ENCODE measurements around the gene TSGA10IP. TPM values are rescaled to one million over a fixed set of nuclear protein-coding genes. Genes with fewer than 3 reads are reported as not detected.

The TSGA10IP gene
- total RNA-seq, 1 donor from 2014 or later = not detected

- no peak overlapping the region for H3K27ac Mint-ChIP-seq (ENCODE audit: unreplicated experiment)
- Histone ChIP-seq H2AFZ (ENCODE audit: low read depth, low read length) (no peak overlapping the region), H3K4me2 (ENCODE audit: low read length) (no peak overlapping the region), H3K4me3 (ENCODE audit: insufficient read depth, low read depth, low read length) (no peak overlapping the region), H3K9me3 (ENCODE audit: insufficient read depth, low read depth, low read length) (no peaks in the 10 kb centered on the region), H3K27me3 (ENCODE audit: insufficient read depth, low read length) (no peaks in the 10 kb centered on the region), H3K27ac (ENCODE audit: low read depth, low read length) (no peak overlapping the region), H3K79me2 (ENCODE audit: insufficient read depth, low read length) (no peaks in the 10 kb centered on the region), H3K36me3 (ENCODE audit: insufficient read depth, low read length) (peaks cover 26% of the 10 kb centered on the region), H3K4me1 (ENCODE audit: insufficient read depth, low read length) (no peaks in the 10 kb centered on the region), H4K20me1 (ENCODE audit: insufficient read depth, low read length) (peaks cover 26% of the 10 kb centered on the region), H3K9ac (ENCODE audit: low read length) (no peak overlapping the region)
- TF ChIP-seq EZH2 (IDR thresholded peaks at IDR 0.05; ENCODE audit: insufficient read depth, low read length) (no peak), CTCF (IDR thresholded peaks at IDR 0.05; ENCODE audit: insufficient read depth, low read depth, low read length) (no peak)
- no peak for DNase-seq (ENCODE audit: low read depth)
- H3K4me3 Mint-ChIP-seq (ENCODE audit: unreplicated experiment) = no peak overlapping the region
- H3K27me3 Mint-ChIP-seq (ENCODE audit: low read depth, unreplicated experiment) = no peaks in the 10 kb centered on the region
- H3K36me3 Mint-ChIP-seq (ENCODE audit: low read depth, unreplicated experiment) = peaks cover 13% of the 10 kb centered on the region
- peaks cover 2% of the 10 kb centered on the region for H3K4me1 Mint-ChIP-seq (ENCODE audit: low read depth, unreplicated experiment)
- no peaks in the 10 kb centered on the region for H3K9me3 Mint-ChIP-seq (ENCODE audit: unreplicated experiment)
- no peak for FAIRE-seq
Measured at GRCh38 chr11:65972116-65972515, 26.8 kb downstream of the TSGA10IP start.

- DNase-seq (ENCODE audit: low read depth) (peak; percentile 36), FAIRE-seq (no peak)
- Histone ChIP-seq H3K9me3 (ENCODE audit: insufficient read depth, low read depth, low read length) (no peaks in the 10 kb centered on the region), H3K27ac (ENCODE audit: low read depth, low read length) (no peak overlapping the region), H3K27me3 (ENCODE audit: insufficient read depth, low read length) (no peaks in the 10 kb centered on the region), H3K4me2 (ENCODE audit: low read length) (no peak overlapping the region), H2AFZ (ENCODE audit: low read depth, low read length) (no peak overlapping the region), H3K79me2 (ENCODE audit: insufficient read depth, low read length) (no peaks in the 10 kb centered on the region), H3K9ac (ENCODE audit: low read length) (no peak overlapping the region), H4K20me1 (ENCODE audit: insufficient read depth, low read length) (peaks cover 21% of the 10 kb centered on the region), H3K4me3 (ENCODE audit: insufficient read depth, low read depth, low read length) (no peak overlapping the region), H3K4me1 (ENCODE audit: insufficient read depth, low read length) (no peaks in the 10 kb centered on the region), H3K36me3 (ENCODE audit: insufficient read depth, low read length) (peaks cover 25% of the 10 kb centered on the region)
- H3K4me1 Mint-ChIP-seq (ENCODE audit: low read depth, unreplicated experiment) = peaks cover 2% of the 10 kb centered on the region
- no peaks in the 10 kb centered on the region for H3K27me3 Mint-ChIP-seq (ENCODE audit: low read depth, unreplicated experiment)
- H3K4me3 Mint-ChIP-seq (ENCODE audit: unreplicated experiment) = peak overlapping the region; percentile 22
- no peaks in the 10 kb centered on the region for H3K9me3 Mint-ChIP-seq (ENCODE audit: unreplicated experiment)
- peaks cover 10% of the 10 kb centered on the region for H3K36me3 Mint-ChIP-seq (ENCODE audit: low read depth, unreplicated experiment)
- TF ChIP-seq EZH2 (IDR thresholded peaks at IDR 0.05; ENCODE audit: insufficient read depth, low read length) (no peak), CTCF (IDR thresholded peaks at IDR 0.05; ENCODE audit: insufficient read depth, low read depth, low read length) (no peak)
- no peak overlapping the region for H3K27ac Mint-ChIP-seq (ENCODE audit: unreplicated experiment)
Measured at GRCh38 chr11:65973439-65974110, 28.3 kb downstream of the TSGA10IP start.

GRCh38 chr11:65975771-65976170, 30.5 kb downstream of the TSGA10IP start:
- Histone ChIP-seq H4K20me1 (ENCODE audit: insufficient read depth, low read length) (peaks cover 13% of the 10 kb centered on the region), H3K27ac (ENCODE audit: low read depth, low read length) (no peak overlapping the region), H3K4me3 (ENCODE audit: insufficient read depth, low read depth, low read length) (no peak overlapping the region), H3K9ac (ENCODE audit: low read length) (no peak overlapping the region), H3K79me2 (ENCODE audit: insufficient read depth, low read length) (no peaks in the 10 kb centered on the region), H3K27me3 (ENCODE audit: insufficient read depth, low read length) (no peaks in the 10 kb centered on the region), H3K36me3 (ENCODE audit: insufficient read depth, low read length) (peaks cover 12% of the 10 kb centered on the region), H2AFZ (ENCODE audit: low read depth, low read length) (no peak overlapping the region), H3K9me3 (ENCODE audit: insufficient read depth, low read depth, low read length) (no peaks in the 10 kb centered on the region), H3K4me2 (ENCODE audit: low read length) (no peak overlapping the region), H3K4me1 (ENCODE audit: insufficient read depth, low read length) (no peaks in the 10 kb centered on the region)
- H3K36me3 Mint-ChIP-seq (ENCODE audit: low read depth, unreplicated experiment) = peaks cover 13% of the 10 kb centered on the region
- TF ChIP-seq EZH2 (IDR thresholded peaks at IDR 0.05; ENCODE audit: insufficient read depth, low read length) (no peak), CTCF (IDR thresholded peaks at IDR 0.05; ENCODE audit: insufficient read depth, low read depth, low read length) (no peak)
- no peak for DNase-seq (ENCODE audit: low read depth)
- no peak for FAIRE-seq
- no peaks in the 10 kb centered on the region for H3K27me3 Mint-ChIP-seq (ENCODE audit: low read depth, unreplicated experiment)
- peak overlapping the region; percentile 29 for H3K27ac Mint-ChIP-seq (ENCODE audit: unreplicated experiment)
- no peak overlapping the region for H3K4me3 Mint-ChIP-seq (ENCODE audit: unreplicated experiment)
- H3K9me3 Mint-ChIP-seq (ENCODE audit: unreplicated experiment) = no peaks in the 10 kb centered on the region
- H3K4me1 Mint-ChIP-seq (ENCODE audit: low read depth, unreplicated experiment) = peaks cover 2% of the 10 kb centered on the region

Measured in astrocyte (in vitro differentiated cells and primary cell).